Peyer's patch (tissue), 4 donors: ENCODE data around the gene B4GAT1. TPM values are rescaled to one million over a fixed set of nuclear protein-coding genes. Genes with fewer than 3 reads are reported as not detected.
A peak's percentile ranks its signal among the peaks of the same experiment; 100 is the strongest.

Experiments
- DNase-seq, 3 donors: peaks; one replicate each; pipeline ENCODE4 v3.0.0-alpha.2; 2017 to 2019
- H3K27ac ChIP-seq, 4 donors: fragments of 200-600 bp; sonication (generic); one replicate each; pipeline ENCODE4 v1.5.1; 2016 to 2019
- H3K27me3 ChIP-seq, 2 donors: fragments of 200-600 bp; sonication (generic); one replicate each; pipeline ENCODE4 v1.5.1; 2019
- H3K36me3 ChIP-seq, 3 donors: fragments of 200-600 bp; sonication (generic); one replicate each; pipeline ENCODE4 v1.5.1; 2016 to 2019
- H3K4me1 ChIP-seq, 4 donors: fragments of 200-600 bp; sonication (generic); one replicate each; pipeline ENCODE4 v1.5.1; 2016 to 2019
- H3K4me3 ChIP-seq, 4 donors: fragments of 200-600 bp; sonication (generic); 1 replicate in 3 of 4; 2 replicates in 1 of 4; pipeline ENCODE4 v1.5.1; 2016 to 2019; ENCODE audit warnings: mild to moderate bottlenecking in 1 of 4
- H3K9me3 ChIP-seq, 4 donors: fragments of 200-600 bp; sonication (generic); one replicate each; pipeline ENCODE4 v1.5.1; 2016 to 2019; ENCODE audit warnings: mild to moderate bottlenecking in 1 of 4
- CTCF ChIP-seq, 6 experiments: fragments of 450-650 bp in 4 of 6; fragments of 200-600 bp in 2 of 6; sonication (generic) in 1 of 6; IDR thresholded peaks; one replicate each; pipeline ENCODE4 v1.5.1; 2017 to 2019; ENCODE audit warnings: antibody characterized with exemption in 6 of 6, mild to moderate bottlenecking in 3 of 6, moderate library complexity in 1 of 6
- POLR2A ChIP-seq, 2 donors: fragments of 450-650 bp; IDR thresholded peaks; one replicate each; pipeline ENCODE4 v1.5.1; 2017; ENCODE audit warnings: antibody characterized with exemption in 2 of 2, mild to moderate bottlenecking in 2 of 2, moderate library complexity in 2 of 2
- total RNA-seq, 4 donors: library from RNA; depleted of rRNA; stranded (reverse); fragments of >200 nt; gene quantifications; one replicate each; pipeline ENCODE4 v1.1.0, GENCODE V29; 2016

B4GAT1 gene
- total RNA-seq, 4 donors from 2014 or later: 1.7 to 21.9 (median 18.8) TPM

GRCh38 chr11:66339686-66340483 lies 7.5 kb downstream of the B4GAT1 start:
- Histone ChIP-seq H3K36me3 (peaks cover 0 to 47% (median 0%) of the 10 kb centered on the region in 3 donors), H3K27ac (no peak overlapping the region), H3K27me3 (no peaks in the 10 kb centered on the region), H3K9me3 (no peaks in the 10 kb centered on the region), H3K4me3 (no peak overlapping the region), H3K4me1 (peaks cover 10 to 37% (median 25%) of the 10 kb centered on the region in 4 donors)
- TF ChIP-seq POLR2A (IDR thresholded peaks at IDR 0.05): no peak
- TF ChIP-seq CTCF (IDR thresholded peaks at IDR 0.05): no peak
- no peak for DNase-seq

- H3K36me3 ChIP-seq: peaks cover 0 to 50% (median 0%) of the 10 kb centered on the region in 3 donors
- H3K4me3 ChIP-seq: no peak overlapping the region
- TF ChIP-seq CTCF (IDR thresholded peaks at IDR 0.05): no peak
- no peak for TF ChIP-seq POLR2A (IDR thresholded peaks at IDR 0.05)
- H3K9me3 ChIP-seq: no peaks in the 10 kb centered on the region
- H3K27ac ChIP-seq: no peak overlapping the region
- DNase-seq: no peak
- peaks cover 10 to 42% (median 24%) of the 10 kb centered on the region in 4 donors for H3K4me1 ChIP-seq
- no peaks in the 10 kb centered on the region for H3K27me3 ChIP-seq
These were observed 8.2 kb downstream of the B4GAT1 start for GRCh38 chr11:66339162-66339675.

GRCh38 chr11:66338276-66339161 lies 8.9 kb downstream of the B4GAT1 start:
- no peak overlapping the region for H3K4me3 ChIP-seq
- peaks cover 5 to 35% (median 19%) of the 10 kb centered on the region in 4 donors for H3K4me1 ChIP-seq
- H3K27me3 ChIP-seq: no peaks in the 10 kb centered on the region
- TF ChIP-seq POLR2A (IDR thresholded peaks at IDR 0.05): no peak
- TF ChIP-seq CTCF (IDR thresholded peaks at IDR 0.05): no peak
- peaks cover 0 to 56% (median 0%) of the 10 kb centered on the region in 3 donors for H3K36me3 ChIP-seq
- H3K27ac ChIP-seq: no peak overlapping the region
- DNase-seq: no peak
- no peaks in the 10 kb centered on the region for H3K9me3 ChIP-seq

GRCh38 chr11:66337103-66337899 lies 10.1 kb downstream of the B4GAT1 start:
- no peak for DNase-seq
- H3K4me3 ChIP-seq: no peak overlapping the region
- peaks cover 0 to 68% (median 0%) of the 10 kb centered on the region in 3 donors for H3K36me3 ChIP-seq
- H3K27me3 ChIP-seq: no peaks in the 10 kb centered on the region
- H3K4me1 ChIP-seq: peaks cover 5 to 31% (median 19%) of the 10 kb centered on the region in 4 donors
- H3K27ac ChIP-seq: peak overlapping the region in 3 of 4 donors; percentile 61 to 72 (median 67)
- TF ChIP-seq POLR2A (IDR thresholded peaks at IDR 0.05): no peak
- no peak for TF ChIP-seq CTCF (IDR thresholded peaks at IDR 0.05)
- no peaks in the 10 kb centered on the region for H3K9me3 ChIP-seq
